DOHH2 (cell line): ENCODE measurements around the gene PDE7B.
"Not testable (repeated sequence)": the region's sequence is repeated elsewhere in the genome, so short reads cannot be mapped to it uniquely, and the experiment has no call there.

Source experiments
- H3F3A ChIP-seq: fragments of 200-600 bp; sonication (generic), shearing (Covaris generic); 2 replicates; pipeline ENCODE4 v1.6.0; 2016; ENCODE audit warnings: antibody characterized with exemption, mild to moderate bottlenecking; ENCODE audit not compliant: control insufficient read depth, insufficient read depth
- H3K27ac ChIP-seq: fragments of 200-600 bp; sonication (generic); 2 replicates; pipeline ENCODE4 v1.5.1; 2014; ENCODE audit warnings: low read depth, mild to moderate bottlenecking, low read length, moderate library complexity
- H3K27me3 ChIP-seq: fragments of 200-600 bp; sonication (generic); 2 replicates; pipeline ENCODE4 v1.6.1; 2014; ENCODE audit warnings: mild to moderate bottlenecking, low read length, mixed read lengths; ENCODE audit not compliant: control insufficient read depth
- H3K36me3 ChIP-seq: fragments of 200-600 bp; sonication (generic); 2 replicates; pipeline ENCODE4 v1.6.1; 2014; ENCODE audit warnings: mild to moderate bottlenecking, low read length, moderate library complexity, mixed read lengths; ENCODE audit not compliant: control insufficient read depth
- H3K4me1 ChIP-seq: fragments of 200-600 bp; sonication (generic); 2 replicates; pipeline ENCODE4 v1.6.1; 2014; ENCODE audit warnings: mild to moderate bottlenecking, low read length, mixed read lengths; ENCODE audit not compliant: control insufficient read depth
- H3K4me2 ChIP-seq: fragments of 200-600 bp; sonication (generic); 2 replicates; pipeline ENCODE4 v1.6.0; 2014; ENCODE audit warnings: mild to moderate bottlenecking, low read length, moderate library complexity
- H3K4me3 ChIP-seq: fragments of 200-600 bp; sonication (generic); 2 replicates; pipeline ENCODE4 v1.5.1; 2014; ENCODE audit warnings: mild to moderate bottlenecking, low read length, mixed read lengths
- H3K79me2 ChIP-seq: fragments of 200-600 bp; sonication (generic); 2 replicates; pipeline ENCODE4 v1.6.1; 2014; ENCODE audit warnings: mild to moderate bottlenecking, low read length, mixed read lengths; ENCODE audit not compliant: control insufficient read depth
- H3K9me2 ChIP-seq: fragments of 200-600 bp; sonication (generic); replicated peaks from 2 replicates; pipeline ENCODE4 v1.6.1; 2014; ENCODE audit warnings: mild to moderate bottlenecking, low read length, mixed read lengths; ENCODE audit not compliant: control insufficient read depth
- H3K9me3 ChIP-seq: fragments of 200-600 bp; sonication (generic); 2 replicates; pipeline ENCODE4 v1.6.1; 2014; ENCODE audit warnings: antibody characterized with exemption, low read length, mixed read lengths; ENCODE audit not compliant: control insufficient read depth, insufficient read depth
- H4K20me1 ChIP-seq: fragments of 200-600 bp; sonication (generic); 2 replicates; pipeline ENCODE4 v1.6.0; 2014; ENCODE audit warnings: low read depth, mild to moderate bottlenecking, antibody characterized with exemption, low read length, moderate library complexity; ENCODE audit not compliant: control insufficient read depth, insufficient read depth
- EZH2phosphoT487 ChIP-seq: fragments of 200-600 bp; sonication (generic); IDR thresholded peaks from 2 replicates; pipeline ENCODE4 v1.6.1; 2017; ENCODE audit warnings: borderline replicate concordance, mild to moderate bottlenecking, antibody characterized with exemption, low read length, moderate library complexity, mixed read lengths
- TF ChIP-seq, protein P1 (sequence below): fragments of 200-600 bp; sonication (generic); IDR thresholded peaks from one replicate; pipeline ENCODE4 v1.5.1; 2014; ENCODE audit warnings: antibody characterized with exemption, mild to moderate bottlenecking, low read depth, low read length; ENCODE audit not compliant: poor library complexity, severe bottlenecking

The PDE7B gene

DNA sequence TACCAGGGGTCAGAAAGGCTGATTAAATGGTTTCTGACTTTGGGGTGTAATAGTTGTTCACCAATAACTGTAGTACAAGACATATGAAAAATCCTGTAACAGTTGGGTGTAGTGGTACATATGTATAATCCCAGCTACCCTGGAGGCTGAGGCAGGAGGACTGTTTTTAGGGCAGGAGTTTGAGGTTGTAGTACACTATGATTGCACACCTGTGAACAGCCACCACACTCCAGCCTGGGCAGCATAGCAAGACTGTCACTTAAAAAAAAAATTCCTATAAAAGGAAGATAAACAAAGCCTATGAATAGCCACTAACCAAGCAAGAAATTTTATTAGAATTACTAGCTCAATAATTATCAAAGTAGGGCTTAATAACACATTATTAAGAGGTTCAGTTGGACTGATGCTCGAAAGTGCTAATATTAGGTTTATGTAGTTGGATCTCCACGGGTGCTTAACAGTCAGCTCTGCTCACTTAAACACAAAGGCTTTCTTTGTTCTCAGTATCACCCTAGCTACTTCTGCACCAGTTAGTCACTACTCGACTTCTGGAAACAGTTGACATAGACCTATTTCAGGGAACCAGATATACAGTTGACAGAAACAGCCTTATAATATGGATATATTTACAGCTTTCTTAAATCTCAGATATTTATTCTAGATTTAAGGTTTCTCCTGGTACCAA, 285.6 kb downstream of the PDE7B start:
- Histone ChIP-seq H3K36me3 (no peaks in the 10 kb centered on the region), H3K4me2 (no peak overlapping the region), H3K27ac (no peak overlapping the region), H3K4me1 (no peaks in the 10 kb centered on the region), H3F3A (no peaks in the 10 kb centered on the region), H3K9me3 (no peaks in the 10 kb centered on the region), H4K20me1 (no peaks in the 10 kb centered on the region), H3K4me3 (no peak overlapping the region), H3K27me3 (no peaks in the 10 kb centered on the region), H3K9me2 (no peaks in the 10 kb centered on the region), H3K79me2 (no peaks in the 10 kb centered on the region)
- TF ChIP-seq, protein P1, sequence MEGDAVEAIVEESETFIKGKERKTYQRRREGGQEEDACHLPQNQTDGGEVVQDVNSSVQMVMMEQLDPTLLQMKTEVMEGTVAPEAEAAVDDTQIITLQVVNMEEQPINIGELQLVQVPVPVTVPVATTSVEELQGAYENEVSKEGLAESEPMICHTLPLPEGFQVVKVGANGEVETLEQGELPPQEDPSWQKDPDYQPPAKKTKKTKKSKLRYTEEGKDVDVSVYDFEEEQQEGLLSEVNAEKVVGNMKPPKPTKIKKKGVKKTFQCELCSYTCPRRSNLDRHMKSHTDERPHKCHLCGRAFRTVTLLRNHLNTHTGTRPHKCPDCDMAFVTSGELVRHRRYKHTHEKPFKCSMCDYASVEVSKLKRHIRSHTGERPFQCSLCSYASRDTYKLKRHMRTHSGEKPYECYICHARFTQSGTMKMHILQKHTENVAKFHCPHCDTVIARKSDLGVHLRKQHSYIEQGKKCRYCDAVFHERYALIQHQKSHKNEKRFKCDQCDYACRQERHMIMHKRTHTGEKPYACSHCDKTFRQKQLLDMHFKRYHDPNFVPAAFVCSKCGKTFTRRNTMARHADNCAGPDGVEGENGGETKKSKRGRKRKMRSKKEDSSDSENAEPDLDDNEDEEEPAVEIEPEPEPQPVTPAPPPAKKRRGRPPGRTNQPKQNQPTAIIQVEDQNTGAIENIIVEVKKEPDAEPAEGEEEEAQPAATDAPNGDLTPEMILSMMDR, result no peak
- no peak for TF ChIP-seq EZH2phosphoT487

DNA sequence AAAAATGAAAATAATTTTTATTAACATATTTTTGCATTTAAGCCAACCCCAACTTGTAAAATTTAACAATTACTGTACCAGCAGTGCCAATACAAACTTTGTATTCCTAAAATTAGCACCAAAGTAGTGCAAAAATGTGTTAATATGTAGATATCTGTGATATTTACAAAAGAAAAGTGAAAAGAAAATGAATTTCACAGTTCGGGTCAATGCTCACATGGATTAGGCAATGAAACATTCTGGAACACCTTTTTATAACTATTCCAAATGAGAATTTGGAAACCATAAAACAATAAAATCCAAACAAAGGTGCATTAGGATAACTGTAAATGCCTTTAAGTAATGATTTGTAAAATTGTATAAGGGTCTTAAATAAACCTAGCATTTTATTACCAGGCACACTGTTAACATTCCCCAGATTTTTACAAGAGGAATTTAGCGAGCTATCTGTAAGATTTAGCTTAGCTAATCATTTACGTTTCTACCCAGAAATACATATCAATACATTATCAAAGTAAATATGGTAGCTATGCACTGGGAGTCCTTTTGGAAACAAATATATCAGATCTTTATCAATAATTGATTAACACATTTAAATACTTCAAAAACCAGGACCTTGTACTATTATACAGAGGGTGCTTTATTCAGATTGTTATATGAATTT, 286.4 kb downstream of the PDE7B start:
- Histone ChIP-seq H3K79me2 (no peaks in the 10 kb centered on the region), H3K9me2 (no peaks in the 10 kb centered on the region), H3K9me3 (no peaks in the 10 kb centered on the region), H3K36me3 (no peaks in the 10 kb centered on the region), H4K20me1 (no peaks in the 10 kb centered on the region), H3F3A (no peaks in the 10 kb centered on the region), H3K4me3 (no peak overlapping the region), H3K4me2 (no peak overlapping the region), H3K27me3 (no peaks in the 10 kb centered on the region), H3K4me1 (no peaks in the 10 kb centered on the region), H3K27ac (no peak overlapping the region)
- TF ChIP-seq, protein P1, result no peak
- TF ChIP-seq EZH2phosphoT487, result no peak

DNA sequence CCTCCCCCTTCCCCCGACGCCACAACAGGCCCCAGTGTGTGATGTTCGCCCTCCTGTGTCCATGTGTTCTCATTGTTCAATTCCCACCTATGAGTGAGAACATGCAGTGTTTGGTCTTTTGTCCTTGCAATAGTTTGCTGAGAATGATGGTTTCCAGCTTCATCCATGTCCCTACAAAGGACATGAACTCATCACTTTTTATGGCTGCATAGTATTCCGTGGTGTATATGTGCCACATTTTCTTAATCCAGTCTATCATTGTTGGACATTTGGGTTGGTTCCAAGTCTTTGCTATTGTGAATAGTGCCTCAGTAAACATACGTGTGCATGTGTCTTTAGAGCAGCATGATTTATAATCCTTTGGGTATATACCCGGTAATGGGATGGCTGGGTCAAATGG, 287.6 kb downstream of the PDE7B start:
- H3K4me2 ChIP-seq, H3F3A ChIP-seq, H4K20me1 ChIP-seq, H3K9me2 ChIP-seq, H3K4me1 ChIP-seq, H3K27me3 ChIP-seq, H3K9me3 ChIP-seq, H3K36me3 ChIP-seq, H3K79me2 ChIP-seq, H3K27ac ChIP-seq, H3K4me3 ChIP-seq: not testable (repeated sequence)

DNA sequence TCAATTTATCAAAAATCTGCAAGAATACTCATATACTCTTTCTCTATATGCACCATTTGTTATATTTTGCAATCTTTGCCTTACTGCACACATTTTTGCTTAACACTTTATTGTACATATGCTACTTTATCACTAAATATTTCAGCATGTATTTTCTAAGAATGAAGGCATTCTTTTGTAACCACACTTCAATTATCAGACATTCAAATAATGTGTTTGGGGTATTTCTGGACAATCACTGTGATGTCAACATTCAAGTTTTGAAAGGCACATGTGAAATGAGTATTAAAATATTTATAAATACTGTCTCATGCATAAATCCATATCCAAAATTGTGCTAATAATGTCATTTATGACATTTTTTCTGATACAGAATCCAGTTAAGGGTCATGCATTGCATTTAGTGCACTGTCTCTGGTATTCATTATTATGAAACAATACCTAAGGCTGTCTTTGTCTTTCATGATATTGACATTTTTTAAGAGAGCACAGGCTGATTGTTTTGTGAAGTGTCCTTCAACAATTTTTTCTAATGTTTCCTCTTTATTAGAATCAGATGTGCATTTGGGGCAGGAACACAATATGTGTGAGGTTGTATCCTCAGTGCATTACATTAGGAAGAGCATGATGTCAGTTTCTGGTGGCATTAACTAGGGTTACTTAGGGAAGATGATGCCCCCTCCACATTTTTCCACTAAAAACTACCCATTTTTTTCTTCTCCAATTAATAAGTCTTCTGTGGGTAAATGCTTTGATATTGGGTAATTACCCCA, 292.9 kb downstream of the PDE7B start:
- no peak overlapping the region for H3K4me2 ChIP-seq
- no peaks in the 10 kb centered on the region for H4K20me1 ChIP-seq
- no peak overlapping the region for H3K4me3 ChIP-seq
- H3K9me3 ChIP-seq, result no peaks in the 10 kb centered on the region
- no peaks in the 10 kb centered on the region for H3F3A ChIP-seq
- H3K4me1 ChIP-seq, result no peaks in the 10 kb centered on the region
- no peak overlapping the region for H3K27ac ChIP-seq
- H3K9me2 ChIP-seq, result no peaks in the 10 kb centered on the region
- H3K27me3 ChIP-seq, result no peaks in the 10 kb centered on the region
- no peak for TF ChIP-seq EZH2phosphoT487
- TF ChIP-seq, protein P1, result no peak
- no peaks in the 10 kb centered on the region for H3K36me3 ChIP-seq
- H3K79me2 ChIP-seq, result no peaks in the 10 kb centered on the region
